Kidney epithelial cell (primary cell): ENCODE results near the gene TRAPPC3. TPM values are rescaled to one million over a fixed set of nuclear protein-coding genes. Genes with fewer than 3 reads are reported as not detected.

Experiments used
- DNase-seq: peaks from one replicate; pipeline ENCODE4 v3.0.0-alpha.2; 2010; ENCODE audit warnings: low read depth
- H3K27me3 ChIP-seq: 2 replicates; pipeline ENCODE4 v1.6.0; 2011; ENCODE audit warnings: low read length; ENCODE audit not compliant: control insufficient read depth, insufficient read depth
- H3K36me3 ChIP-seq: 2 replicates; pipeline ENCODE4 v1.5.1; 2011; ENCODE audit warnings: low read length; ENCODE audit not compliant: control insufficient read depth, insufficient read depth
- H3K4me3 ChIP-seq: 2 replicates; pipeline ENCODE4 v1.5.1; 2011; ENCODE audit warnings: low read depth, mild to moderate bottlenecking, control low read depth, low read length
- CTCF ChIP-seq: IDR thresholded peaks from 2 replicates; pipeline ENCODE4 v1.5.1; 2011; ENCODE audit warnings: mild to moderate bottlenecking, moderate library complexity, low read length, control low read depth, inconsistent platforms; ENCODE audit not compliant: insufficient read depth, poor library complexity, severe bottlenecking
- total RNA-seq: library from RNA; depleted of rRNA; stranded (reverse); fragments of >200 nt; gene quantifications from 2 replicates; pipeline ENCODE4 v1.2.3, GENCODE V29; 2015

Gene TRAPPC3
- total RNA-seq, 1 donor from 2014 or later: 105 TPM

- no peak overlapping the region for H3K4me3 ChIP-seq
- no peaks in the 10 kb centered on the region for H3K27me3 ChIP-seq
- peaks cover 5% of the 10 kb centered on the region for H3K36me3 ChIP-seq
- TF ChIP-seq CTCF: no peak
- DNase-seq: no peak
These were observed 50.5 kb downstream of the TRAPPC3 start for GRCh38 chr1:36098650-36099365.

GRCh38 chr1:36097693-36098585 lies 51.3 kb downstream of the TRAPPC3 start:
- no peaks in the 10 kb centered on the region for H3K27me3 ChIP-seq
- no peak for TF ChIP-seq CTCF
- no peak overlapping the region for H3K4me3 ChIP-seq
- peaks cover 8% of the 10 kb centered on the region for H3K36me3 ChIP-seq
- no peak for DNase-seq

GRCh38 chr1:36096500-36097432 lies 52.5 kb downstream of the TRAPPC3 start:
- peaks cover 10% of the 10 kb centered on the region for H3K36me3 ChIP-seq
- no peak for DNase-seq
- TF ChIP-seq CTCF: peak; percentile 41
- H3K27me3 ChIP-seq: no peaks in the 10 kb centered on the region
- H3K4me3 ChIP-seq: no peak overlapping the region

- Histone ChIP-seq H3K36me3 (peaks cover 10% of the 10 kb centered on the region), H3K4me3 (no peak overlapping the region), H3K27me3 (no peaks in the 10 kb centered on the region)
- no peak for DNase-seq
- TF ChIP-seq CTCF: no peak
These were observed 53.4 kb downstream of the TRAPPC3 start for GRCh38 chr1:36095760-36096405.

GRCh38 chr1:36094621-36095061 lies 54.6 kb downstream of the TRAPPC3 start:
- DNase-seq: no peak
- Histone ChIP-seq H3K27me3 (no peaks in the 10 kb centered on the region), H3K36me3 (peaks cover 10% of the 10 kb centered on the region), H3K4me3 (no peak overlapping the region)
- no peak for TF ChIP-seq CTCF
